Naive thymus-derived CD4-positive, alpha-beta T cell (primary cell): ENCODE data around the gene PLEKHA7. TPM values are rescaled to one million over a fixed set of nuclear protein-coding genes. Genes with fewer than 3 reads are reported as not detected.

Experiments
- ATAC-seq: fragments of 150-1000 bp; cut with Tn5 transposase; 2 replicates; pipeline ENCODE4 v1.10.0; 2021; ENCODE audit warnings: mild to moderate bottlenecking, moderate library complexity
- CTCF ChIA-PET: fragments of 350-600 bp; sonication (Branson Sonifier 250); formaldehyde crosslinking; loops from one replicate; lab custom pipeline; 2021; ENCODE audit warnings: antibody characterized with exemption; lab: Charles Lee
- POLR2A ChIA-PET: fragments of 350-600 bp; sonication (Branson Sonifier 250); formaldehyde crosslinking; loops from one replicate; lab custom pipeline; 2021; ENCODE audit warnings: antibody characterized with exemption, inconsistent platforms; lab: Charles Lee
- DNase-seq, 9 donors: peaks; one replicate each; pipeline versions ENCODE4 v3.0.0 to v3.0.0-alpha.2; 2020 to 2022; ENCODE audit warnings: mixed read lengths in 1 of 9
- H3K27ac ChIP-seq: one replicate; pipeline ENCODE4 v1.7.0; 2013; ENCODE audit warnings: mild to moderate bottlenecking, low read depth, low read length, moderate library complexity
- H3K27me3 ChIP-seq, 2 donors: one replicate each; pipeline ENCODE4 v1.7.0; 2013; ENCODE audit warnings: low read length in 2 of 2, mild to moderate bottlenecking in 2 of 2, moderate library complexity in 2 of 2; ENCODE audit not compliant: control insufficient read depth in 2 of 2, insufficient read depth in 2 of 2
- H3K36me3 ChIP-seq, 3 experiments: 1 replicate in 2 of 3; 2 replicates in 1 of 3; pipeline ENCODE4 v1.7.0; 2013; ENCODE audit warnings: low read length in 3 of 3, mild to moderate bottlenecking in 3 of 3, moderate library complexity in 1 of 3; ENCODE audit not compliant: insufficient read depth in 3 of 3, control insufficient read depth in 2 of 3
- H3K4me1 ChIP-seq, 2 donors: one replicate each; pipeline ENCODE4 v1.7.0; 2013; ENCODE audit warnings: low read length in 2 of 2, mild to moderate bottlenecking in 2 of 2, moderate library complexity in 1 of 2; ENCODE audit not compliant: control insufficient read depth in 2 of 2, insufficient read depth in 2 of 2
- H3K4me3 ChIP-seq: 2 replicates; pipeline ENCODE4 v1.7.0; 2013; ENCODE audit warnings: mild to moderate bottlenecking, low read length
- H3K9me3 ChIP-seq, 3 experiments: 1 replicate in 2 of 3; 2 replicates in 1 of 3; pipeline ENCODE4 v1.7.0; 2013; ENCODE audit warnings: low read length in 3 of 3; ENCODE audit not compliant: control insufficient read depth in 2 of 3
- H3K27ac Mint-ChIP-seq, 9 donors: one replicate each; pipeline ENCODE4 v1.8.0; 2020 to 2022; ENCODE audit warnings: mixed read lengths in 9 of 9, mild to moderate bottlenecking in 8 of 9, moderate library complexity in 5 of 9, inconsistent platforms in 2 of 9
- H3K27me3 Mint-ChIP-seq, 5 donors: one replicate each; pipeline ENCODE4 v1.8.0; 2021 to 2022; ENCODE audit warnings: mixed read lengths in 5 of 5, mild to moderate bottlenecking in 1 of 5
- H3K36me3 Mint-ChIP-seq, 5 donors: one replicate each; pipeline ENCODE4 v1.8.0; 2020 to 2022; ENCODE audit warnings: mixed read lengths in 5 of 5, mild to moderate bottlenecking in 3 of 5, inconsistent platforms in 1 of 5
- H3K4me1 Mint-ChIP-seq, 7 donors: one replicate each; pipeline ENCODE4 v1.8.0; 2020 to 2022; ENCODE audit warnings: mixed read lengths in 7 of 7, mild to moderate bottlenecking in 3 of 7, inconsistent platforms in 1 of 7
- H3K4me3 Mint-ChIP-seq, 10 donors: one replicate each; pipeline ENCODE4 v1.8.0; 2020 to 2022; ENCODE audit warnings: mild to moderate bottlenecking in 10 of 10, mixed read lengths in 10 of 10, moderate library complexity in 6 of 10, inconsistent platforms in 2 of 10
- H3K9me3 Mint-ChIP-seq, 11 donors: one replicate each; pipeline ENCODE4 v1.8.0; 2020 to 2022; ENCODE audit warnings: mixed read lengths in 11 of 11, mild to moderate bottlenecking in 4 of 11, inconsistent platforms in 1 of 11, moderate library complexity in 1 of 11
- intact Hi-C, 2 donors: fragments of 100-400 bp; cut with micrococcal nuclease; formaldehyde crosslinking; loops; one replicate each; pipeline ENCODE4 v1.15.1; 2023
- polyA plus RNA-seq, 2 donors: library from polyadenylated mRNA; unstranded; fragments of 300-500 nt; fragmentation: Illumina TruSeq; gene quantifications; one replicate each; pipeline ENCODE4 v1.2.3, GENCODE V29; 2021
- total RNA-seq, 6 experiments: library from RNA in 5 of 6; stranded (reverse) in 5 of 6; gene quantifications; 1 replicate in 5 of 6; 2 replicates in 1 of 6; pipeline ENCODE4 v1.2.3 and lab custom pipeline; 2021 to 2026

Gene PLEKHA7
- total and polyA plus RNA-seq, 7 experiments from 2014 or later, result 0.84 to 4.8 (median 2.4) TPM

DNA sequence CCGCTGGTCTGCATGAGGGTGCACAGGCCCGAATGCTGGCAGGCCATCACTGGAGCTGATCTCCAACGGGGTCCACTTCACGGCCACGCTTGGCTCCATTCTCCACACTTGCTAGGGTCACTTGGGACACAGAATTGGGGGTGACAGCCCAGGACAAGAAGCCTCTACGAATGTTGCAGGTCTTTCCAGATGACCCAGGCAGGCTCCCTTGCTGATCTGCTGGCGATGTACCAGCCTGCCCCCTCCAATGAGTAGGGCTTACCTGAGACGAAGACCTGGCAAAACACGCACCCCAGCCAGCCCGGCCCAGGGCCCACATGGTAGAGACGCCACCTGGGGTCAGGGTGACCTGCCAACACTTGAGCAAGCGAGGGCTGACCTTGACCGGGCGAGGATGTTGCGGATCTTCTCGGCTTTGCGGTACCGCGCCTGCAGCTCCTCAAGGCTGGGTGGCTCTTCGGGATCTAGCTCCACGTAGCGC lies 230.9 kb downstream of the PLEKHA7 start:
- CTCF ChIA-PET, result interaction anchor here (1.0 to 2.7 kb wide), 3 partner anchors 9 to 31 kb away, joined by 3 to 9 read pairs (median 4); no protein-coding TSS in a partner anchor
- Histone ChIP-seq H3K9me3 (no peaks in the 10 kb centered on the region), H3K4me3 (no peak overlapping the region), H3K4me1 (no peaks in the 10 kb centered on the region), H3K36me3 (no peaks in the 10 kb centered on the region), H3K27me3 (no peaks in the 10 kb centered on the region), H3K27ac (no peak overlapping the region)
- Mint-ChIP-seq H3K27ac (no peak overlapping the region), H3K27me3 (no peaks in the 10 kb centered on the region), H3K4me3 (no peak overlapping the region), H3K36me3 (no peaks in the 10 kb centered on the region), H3K4me1 (peaks cover 0 to 4% (median 0%) of the 10 kb centered on the region in 7 donors), H3K9me3 (no peaks in the 10 kb centered on the region)
- DNase-seq, result no peak
- intact Hi-C loops, result loop anchor here in 1 of 2 donors (10.0 kb wide), 1 partner anchor 151 kb away; no protein-coding TSS in a partner anchor
- no peak for ATAC-seq
- POLR2A ChIA-PET, result no interaction called here

DNA sequence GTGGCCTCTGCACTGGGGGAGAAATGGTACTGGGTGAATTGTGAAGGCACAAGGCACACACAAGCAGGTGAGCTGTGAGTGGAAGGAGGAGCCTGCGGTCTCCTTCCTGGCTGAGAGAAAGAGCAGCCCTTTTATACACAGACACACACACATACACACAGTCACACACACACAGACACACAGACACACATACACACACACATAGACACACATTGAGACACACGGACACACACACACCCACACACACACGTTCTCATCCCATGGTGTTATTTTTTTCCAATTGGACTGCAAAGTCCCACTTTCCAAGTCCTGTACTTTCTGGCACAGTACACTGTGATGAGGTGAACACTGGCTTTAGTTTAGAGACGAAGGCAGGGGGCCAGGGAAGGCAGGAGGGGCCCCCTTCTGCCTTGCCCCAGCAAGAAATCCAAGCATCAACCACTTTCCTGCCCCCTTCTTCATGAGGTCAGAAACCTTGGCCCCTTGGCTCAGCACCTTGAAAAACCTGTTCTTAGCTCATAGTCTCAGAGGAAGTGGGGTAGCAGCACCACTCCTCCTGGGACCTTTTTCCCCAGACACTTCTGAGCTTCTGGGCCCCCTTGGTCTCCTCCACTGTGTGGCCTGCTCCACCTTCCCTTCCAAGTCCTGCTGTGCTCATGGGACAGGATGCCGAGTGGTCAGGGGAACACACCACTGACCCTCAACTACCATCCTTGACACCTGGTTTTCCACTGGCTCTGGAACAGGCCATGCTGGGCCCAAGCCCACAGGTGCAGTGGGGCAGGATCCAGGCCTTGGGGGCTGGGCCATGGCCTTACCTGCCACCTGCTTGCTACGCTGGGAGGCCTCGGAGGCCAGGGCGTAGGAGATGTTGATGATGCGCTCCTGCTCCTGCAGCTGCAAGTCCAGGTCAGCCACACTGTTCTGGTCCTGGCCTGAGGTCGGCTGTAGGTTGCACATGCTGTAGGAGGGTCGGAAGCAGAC lies 232.0 kb downstream of the PLEKHA7 start:
- intact Hi-C loops, result loop anchor here in 1 of 2 donors (10.0 kb wide), 1 partner anchor 153 kb away; no protein-coding TSS in a partner anchor
- H3K27ac Mint-ChIP-seq, result no peak overlapping the region

DNA sequence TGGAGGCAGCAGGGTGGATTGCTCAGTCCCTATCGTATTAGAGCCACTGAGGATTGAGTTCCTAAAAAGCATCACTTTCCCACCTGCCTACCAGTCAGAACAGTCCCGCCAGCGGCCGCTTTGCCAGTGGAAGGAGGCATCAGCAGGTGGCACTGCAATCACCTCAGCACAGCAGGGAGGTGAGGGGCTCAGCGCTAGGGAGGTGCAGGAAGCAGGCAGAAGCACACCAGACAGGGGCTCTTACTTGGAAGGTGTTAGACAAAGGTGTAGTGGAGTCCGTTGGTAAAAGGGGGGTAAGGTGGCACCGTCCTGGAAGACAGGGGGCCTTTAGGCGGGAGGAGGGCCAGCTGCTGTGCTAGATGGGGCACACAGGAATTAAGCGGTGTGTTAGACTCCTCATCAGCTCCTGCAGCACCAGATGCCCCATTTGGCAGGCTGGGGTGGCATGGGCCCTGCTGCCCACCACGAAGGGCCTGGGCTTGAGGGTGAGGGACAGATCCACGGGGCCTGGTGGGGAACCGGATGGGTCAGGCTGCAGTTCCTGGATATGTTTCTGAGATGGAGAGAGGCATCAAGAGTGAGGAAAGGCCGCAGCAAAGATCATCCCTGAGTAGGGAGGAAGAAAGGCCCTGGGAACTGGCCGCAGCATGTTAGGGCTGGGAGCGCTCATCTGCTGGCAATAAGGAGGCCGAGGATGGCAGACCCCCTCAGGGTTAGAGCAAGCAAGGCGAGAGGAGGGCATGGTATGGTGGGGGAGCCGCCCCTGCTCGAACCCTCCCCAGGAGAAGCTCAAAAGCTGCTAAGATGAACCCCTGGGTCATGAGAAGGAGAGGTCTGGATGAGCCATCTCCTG lies 233.3 kb downstream of the PLEKHA7 start:
- no peak overlapping the region for H3K4me3 Mint-ChIP-seq
- ATAC-seq (no peak), DNase-seq (no peak)
- Histone ChIP-seq H3K27ac (no peak overlapping the region), H3K4me3 (no peak overlapping the region), H3K27me3 (no peaks in the 10 kb centered on the region), H3K36me3 (no peaks in the 10 kb centered on the region), H3K9me3 (no peaks in the 10 kb centered on the region), H3K4me1 (no peaks in the 10 kb centered on the region)
- H3K36me3 Mint-ChIP-seq, result no peaks in the 10 kb centered on the region
- intact Hi-C loops, result loop anchor here in 1 of 2 donors (10.0 kb wide), 1 partner anchor 154 kb away; no protein-coding TSS in a partner anchor
- ChIA-PET POLR2A (no interaction called here), CTCF (no interaction called here)
- no peak overlapping the region for H3K27ac Mint-ChIP-seq
- H3K27me3 Mint-ChIP-seq, result no peaks in the 10 kb centered on the region
- no peaks in the 10 kb centered on the region for H3K9me3 Mint-ChIP-seq
- H3K4me1 Mint-ChIP-seq, result peaks cover 0 to 4% (median 0%) of the 10 kb centered on the region in 7 donors

More for the DNA sequence above, 232.0 kb downstream of the PLEKHA7 start:
- no peaks in the 10 kb centered on the region for H3K9me3 Mint-ChIP-seq
- DNase-seq (no peak), ATAC-seq (no peak)
- POLR2A ChIA-PET, result no interaction called here
- Histone ChIP-seq H3K27me3 (no peaks in the 10 kb centered on the region), H3K27ac (no peak overlapping the region), H3K4me1 (no peaks in the 10 kb centered on the region), H3K9me3 (no peaks in the 10 kb centered on the region), H3K36me3 (no peaks in the 10 kb centered on the region), H3K4me3 (no peak overlapping the region)
- no peak overlapping the region for H3K4me3 Mint-ChIP-seq
- peaks cover 0 to 4% (median 0%) of the 10 kb centered on the region in 7 donors for H3K4me1 Mint-ChIP-seq
- CTCF ChIA-PET, result no interaction called here
- H3K36me3 Mint-ChIP-seq, result no peaks in the 10 kb centered on the region
- H3K27me3 Mint-ChIP-seq, result no peaks in the 10 kb centered on the region

GRCh38 chr11:16780146-16780545 lies 234.1 kb downstream of the PLEKHA7 start:
- no peaks in the 10 kb centered on the region for H3K9me3 Mint-ChIP-seq
- H3K27me3 Mint-ChIP-seq, result no peaks in the 10 kb centered on the region
- Histone ChIP-seq H3K9me3 (no peaks in the 10 kb centered on the region), H3K27me3 (no peaks in the 10 kb centered on the region), H3K4me1 (no peaks in the 10 kb centered on the region), H3K27ac (no peak overlapping the region), H3K36me3 (no peaks in the 10 kb centered on the region), H3K4me3 (no peak overlapping the region)
- POLR2A ChIA-PET, result no interaction called here
- CTCF ChIA-PET, result no interaction called here
- H3K27ac Mint-ChIP-seq, result no peak overlapping the region
- ATAC-seq (no peak), DNase-seq (no peak)
- no peaks in the 10 kb centered on the region for H3K36me3 Mint-ChIP-seq
- H3K4me3 Mint-ChIP-seq, result no peak overlapping the region
- peaks cover 0 to 4% (median 0%) of the 10 kb centered on the region in 7 donors for H3K4me1 Mint-ChIP-seq
- intact Hi-C loops, result loop anchor here in 1 of 2 donors (10.0 kb wide), 1 partner anchor 155 kb away; no protein-coding TSS in a partner anchor

DNA sequence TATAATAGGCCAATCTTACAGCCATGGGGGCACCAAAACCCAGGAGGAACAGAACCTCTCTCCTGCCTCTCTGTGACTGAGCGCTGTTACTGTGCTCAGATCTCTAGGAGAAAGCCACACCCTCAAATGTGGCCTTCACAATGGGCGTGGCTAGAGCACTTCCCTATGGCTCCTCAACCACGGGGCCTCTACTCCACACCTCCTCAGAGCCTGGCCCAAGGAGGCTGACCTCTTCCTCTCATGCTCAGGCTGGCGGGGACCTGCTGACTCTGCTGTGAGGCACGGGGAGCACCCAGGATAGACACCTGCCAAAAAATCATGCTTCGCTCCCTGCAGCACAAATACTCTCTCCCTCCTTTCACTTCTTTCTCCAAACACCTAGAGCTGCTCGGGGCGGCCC lies 234.8 kb downstream of the PLEKHA7 start:
- H3K27me3 ChIP-seq, result no peaks in the 10 kb centered on the region
- H3K4me3 ChIP-seq, result no peak overlapping the region
- ATAC-seq (peak; percentile 83), DNase-seq (no peak)
- H3K9me3 ChIP-seq, result no peaks in the 10 kb centered on the region
- Mint-ChIP-seq H3K27ac (no peak overlapping the region), H3K4me1 (peaks cover 0 to 4% (median 0%) of the 10 kb centered on the region in 7 donors), H3K9me3 (no peaks in the 10 kb centered on the region), H3K36me3 (no peaks in the 10 kb centered on the region), H3K4me3 (no peak overlapping the region), H3K27me3 (no peaks in the 10 kb centered on the region)
- intact Hi-C loops, result no loop called here
- no peak overlapping the region for H3K27ac ChIP-seq
- POLR2A ChIA-PET, result no interaction called here
- no peaks in the 10 kb centered on the region for H3K36me3 ChIP-seq
- CTCF ChIA-PET, result no interaction called here
- no peaks in the 10 kb centered on the region for H3K4me1 ChIP-seq

DNA sequence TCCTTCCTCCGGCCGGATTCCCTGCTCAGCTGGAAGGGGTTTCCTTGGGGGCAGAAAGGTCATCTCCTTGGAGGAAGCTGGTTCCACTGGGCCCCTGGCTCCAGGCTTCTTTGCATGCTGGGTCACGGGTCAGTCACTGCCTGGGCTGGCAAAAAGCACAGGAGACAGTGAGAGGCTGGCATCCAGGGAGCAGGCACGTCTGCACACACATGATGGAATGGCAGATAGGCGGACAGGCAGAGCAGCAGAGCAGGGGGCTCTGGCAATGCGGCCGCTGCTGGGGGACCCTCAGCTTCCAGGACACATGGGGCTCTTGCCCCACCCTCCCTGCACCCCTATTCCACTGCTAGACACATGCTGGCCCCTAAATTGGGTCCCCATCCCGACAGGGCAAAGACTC lies 235.3 kb downstream of the PLEKHA7 start:
- CTCF ChIA-PET, result no interaction called here
- no peaks in the 10 kb centered on the region for H3K36me3 ChIP-seq
- H3K27ac Mint-ChIP-seq, result no peak overlapping the region

More for the DNA sequence above, 235.3 kb downstream of the PLEKHA7 start:
- no peaks in the 10 kb centered on the region for H3K4me1 ChIP-seq
- no peak overlapping the region for H3K4me3 ChIP-seq
- Mint-ChIP-seq H3K36me3 (no peaks in the 10 kb centered on the region), H3K4me1 (peaks cover 0 to 4% (median 0%) of the 10 kb centered on the region in 7 donors), H3K9me3 (no peaks in the 10 kb centered on the region), H3K4me3 (no peak overlapping the region), H3K27me3 (no peaks in the 10 kb centered on the region)
- no peak for ATAC-seq
- H3K27me3 ChIP-seq, result no peaks in the 10 kb centered on the region
- H3K27ac ChIP-seq, result no peak overlapping the region
- H3K9me3 ChIP-seq, result no peaks in the 10 kb centered on the region
- intact Hi-C loops, result no loop called here
- POLR2A ChIA-PET, result no interaction called here
- no peak for DNase-seq
